H4 (cell line): ENCODE data around the gene ZMYND10. TPM values are rescaled to one million over a fixed set of nuclear protein-coding genes. Genes with fewer than 3 reads are reported as not detected.

Experiments used
- total RNA-seq: library from RNA; depleted of rRNA; stranded (reverse); fragments of >200 nt; shearing (Covaris generic); gene quantifications from 2 replicates; pipeline ENCODE4 v1.2.3, GENCODE V29; 2014; rRNA removed

ZMYND10 gene
- total RNA-seq, 1 experiment from 2014 or later = 0.08 TPM

Other genes starting within 250 kb of the ZMYND10 start
- gene SEMA3F, start 190.4 kb downstream of the ZMYND10 start, total RNA-seq = 0.33 and 3.8 TPM in 2 replicates
- not detected in 2 replicates for gene GNAT1, start 154.1 kb downstream of the ZMYND10 start, total RNA-seq
- not detected in 2 replicates for gene SLC38A3, start 140.5 kb downstream of the ZMYND10 start, total RNA-seq
- 127 and 141 TPM in 2 replicates for gene GNAI2, start 109.5 kb downstream of the ZMYND10 start, total RNA-seq
- gene SEMA3B, start 76.6 kb downstream of the ZMYND10 start, total RNA-seq = 5.9 and 8.9 TPM in 2 replicates
- not detected in 2 replicates for gene LSMEM2, start 66.6 kb downstream of the ZMYND10 start, total RNA-seq
- gene IFRD2, start 53.3 kb downstream of the ZMYND10 start, total RNA-seq = 57.5 and 60.5 TPM in 2 replicates
- gene HYAL3, start 46.3 kb downstream of the ZMYND10 start, total RNA-seq = 1.3 and 2.8 TPM in 2 replicates
- 2.4 and 4.6 TPM in 2 replicates for gene NAA80, start 46.3 kb downstream of the ZMYND10 start, total RNA-seq
- not detected in 2 replicates for gene HYAL1, start 42.2 kb downstream of the ZMYND10 start, total RNA-seq
- gene HYAL2, start 23.0 kb downstream of the ZMYND10 start, total RNA-seq = 40.7 and 41.1 TPM in 2 replicates
- gene TUSC2, start 17.5 kb downstream of the ZMYND10 start, total RNA-seq = 11.5 and 29.1 TPM in 2 replicates
- 4.2 and 7.7 TPM in 2 replicates for gene RASSF1, start 4.9 kb downstream of the ZMYND10 start, total RNA-seq
- gene NPRL2, start 5.0 kb upstream of the ZMYND10 start, total RNA-seq = 18.2 and 27.8 TPM in 2 replicates
- gene CYB561D2, start 5.1 kb upstream of the ZMYND10 start, total RNA-seq = 24.2 and 47.5 TPM in 2 replicates
- 21.3 and 22.1 TPM in 2 replicates for gene TMEM115, start 13.8 kb upstream of the ZMYND10 start, total RNA-seq
- 0.04 TPM in 1 of 2 replicates, not detected in the other for gene CACNA2D2, start 157.9 kb upstream of the ZMYND10 start, total RNA-seq
- gene C3orf18, start 222.0 kb upstream of the ZMYND10 start, total RNA-seq = 0.41 and 0.68 TPM in 2 replicates
- gene HEMK1, start 223.8 kb upstream of the ZMYND10 start, total RNA-seq = 5.6 and 7.3 TPM in 2 replicates